GM12891 (cell line): ENCODE data around the gene SULT2A1.
"Not testable (repeated sequence)": the region's sequence is repeated elsewhere in the genome, so short reads cannot be mapped to it uniquely, and the experiment has no call there.

Experiments
- DNase-seq: peaks from one replicate; pipeline ENCODE4 v3.0.0; 2011; ENCODE audit warnings: low spot score; ENCODE audit not compliant: insufficient read length
- FAIRE-seq: peaks from 2 replicates; lab custom pipeline; 2011; peaks lifted over from hg19 to GRCh38; lab: Jason Lieb, UNC
- PAX5 ChIP-seq: IDR thresholded peaks from 2 replicates; pipeline ENCODE4 v1.6.1; 2011; ENCODE audit warnings: low read length, moderate library complexity, mild to moderate bottlenecking; ENCODE audit not compliant: insufficient read depth, severe bottlenecking
- POLR2A ChIP-seq: IDR thresholded peaks from 2 replicates; pipeline ENCODE4 v1.6.1; 2011; ENCODE audit warnings: low read depth, low read length, control low read depth
- POLR2AphosphoS5 ChIP-seq: IDR thresholded peaks from 2 replicates; pipeline ENCODE4 v1.6.1; 2011; ENCODE audit warnings: low read depth, low read length, control low read depth
- POU2F2 ChIP-seq: IDR thresholded peaks from 2 replicates; pipeline ENCODE4 v1.6.1; 2011; ENCODE audit warnings: low read depth, mild to moderate bottlenecking, control low read depth, low read length, moderate library complexity
- SPI1 ChIP-seq: IDR thresholded peaks from 2 replicates; pipeline ENCODE4 v1.6.1; 2011; ENCODE audit warnings: low read depth, low read length, control low read depth
- TAF1 ChIP-seq: IDR thresholded peaks from 2 replicates; pipeline ENCODE4 v1.6.1; 2011; ENCODE audit warnings: low read depth, low read length, control low read depth

SULT2A1 gene

GRCh38 chr19:47861630-47862029 is 24.5 kb downstream of the SULT2A1 start:
- DNase-seq (no peak), FAIRE-seq (no peak)
- TF ChIP-seq SPI1 = no peak
- no peak for TF ChIP-seq POU2F2
- no peak for TF ChIP-seq POLR2A
- no peak for TF ChIP-seq PAX5
- no peak for TF ChIP-seq TAF1
- no peak for TF ChIP-seq POLR2AphosphoS5

GRCh38 chr19:47860602-47861297 is 25.4 kb downstream of the SULT2A1 start:
- FAIRE-seq (no peak), DNase-seq (no peak)
- no peak for TF ChIP-seq POLR2A
- no peak for TF ChIP-seq TAF1
- TF ChIP-seq POLR2AphosphoS5 = no peak
- no peak for TF ChIP-seq SPI1
- no peak for TF ChIP-seq PAX5
- TF ChIP-seq POU2F2 = no peak

- not testable (repeated sequence) for FAIRE-seq
These were observed 26.3 kb downstream of the SULT2A1 start for GRCh38 chr19:47859838-47860237.

DNA sequence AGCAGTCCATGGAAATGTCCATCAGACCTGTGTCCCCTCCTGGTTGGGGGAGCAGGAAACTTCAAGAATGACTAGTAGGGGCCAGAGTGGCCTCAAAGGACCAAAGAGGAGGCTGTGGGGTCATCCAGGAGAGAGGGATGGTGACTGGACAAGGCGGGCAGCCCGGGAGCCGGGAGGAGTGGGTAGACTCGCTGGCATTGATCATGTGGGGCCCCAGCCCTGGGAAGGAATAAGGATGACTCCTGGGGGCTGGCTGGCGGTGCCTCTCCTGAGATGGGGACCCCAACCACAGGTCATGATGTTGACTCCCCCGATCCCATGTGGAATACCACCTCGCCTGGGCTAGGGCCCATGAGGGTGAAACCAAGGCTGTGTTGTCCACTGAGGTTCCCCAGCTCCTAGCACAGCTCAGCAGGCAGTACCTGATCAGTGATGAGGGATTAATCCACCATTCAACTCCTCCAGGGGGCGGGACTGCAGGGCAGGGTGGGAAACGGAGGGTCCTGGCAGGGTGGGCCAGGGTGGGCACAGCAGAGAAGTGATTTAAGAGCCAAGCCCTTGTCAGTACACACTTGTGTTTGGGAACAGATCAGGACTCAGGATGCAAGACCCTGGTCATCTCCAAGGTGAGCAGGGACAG is 27.3 kb downstream of the SULT2A1 start, which contains the start of gene TPRX2:
Gene TPRX2, plus strand, starts transcription at position 590 of the 640 bp plus-strand sequence. Its CDS starts 12 bp downstream, at position 602.
- FAIRE-seq, DNase-seq: not testable (repeated sequence)

More at GRCh38 chr19:47859838-47860237, 26.3 kb downstream of the SULT2A1 start:
- not testable (repeated sequence) for DNase-seq

DNA sequence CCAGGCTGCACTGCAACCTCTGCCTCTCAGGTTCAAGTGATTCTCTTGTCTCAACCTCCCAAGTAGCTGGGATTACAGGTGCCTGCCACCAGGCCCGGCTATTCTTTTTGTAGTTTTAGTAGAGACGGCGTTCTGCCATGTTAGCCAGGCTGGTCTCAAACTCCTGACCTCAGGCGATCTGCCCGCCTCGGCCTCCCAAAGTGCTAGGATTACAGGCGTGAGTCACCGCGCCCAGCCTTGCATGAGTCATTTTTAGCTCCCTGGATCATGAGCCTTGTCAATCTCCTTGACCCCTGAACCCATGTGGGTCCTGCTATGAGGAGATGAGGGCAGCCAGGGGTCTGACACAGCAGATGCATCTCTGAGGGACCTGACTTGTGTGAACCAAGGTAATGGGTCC is 27.9 kb downstream of the SULT2A1 start:
- DNase-seq = not testable (repeated sequence)

DNA sequence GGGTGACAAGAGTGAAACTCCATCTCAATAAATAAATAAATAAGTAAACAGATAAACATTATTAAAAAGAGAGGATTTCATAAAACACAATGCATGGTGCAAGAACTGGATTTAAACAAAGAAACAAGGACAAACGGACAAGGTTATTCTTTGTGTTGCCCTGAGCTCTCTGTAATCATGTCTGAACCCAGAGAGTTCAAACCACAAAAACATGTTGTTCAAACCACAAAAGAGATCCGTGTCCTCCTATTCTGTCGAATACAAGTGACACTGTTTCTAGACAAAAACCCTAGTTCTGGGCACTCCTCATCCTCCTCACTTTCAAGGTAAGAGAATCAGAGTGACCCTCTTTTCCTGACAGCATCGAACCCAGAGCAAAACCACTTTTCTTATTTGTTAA is 31.7 kb downstream of the SULT2A1 start:
- DNase-seq = no peak
- FAIRE-seq = no peak
- no peak for TF ChIP-seq TAF1
- TF ChIP-seq POLR2A = no peak
- no peak for TF ChIP-seq SPI1
- TF ChIP-seq POLR2AphosphoS5 = no peak
- no peak for TF ChIP-seq POU2F2
- TF ChIP-seq PAX5 = no peak

More for the DNA sequence above, 27.9 kb downstream of the SULT2A1 start:
- not testable (repeated sequence) for FAIRE-seq

DNA sequence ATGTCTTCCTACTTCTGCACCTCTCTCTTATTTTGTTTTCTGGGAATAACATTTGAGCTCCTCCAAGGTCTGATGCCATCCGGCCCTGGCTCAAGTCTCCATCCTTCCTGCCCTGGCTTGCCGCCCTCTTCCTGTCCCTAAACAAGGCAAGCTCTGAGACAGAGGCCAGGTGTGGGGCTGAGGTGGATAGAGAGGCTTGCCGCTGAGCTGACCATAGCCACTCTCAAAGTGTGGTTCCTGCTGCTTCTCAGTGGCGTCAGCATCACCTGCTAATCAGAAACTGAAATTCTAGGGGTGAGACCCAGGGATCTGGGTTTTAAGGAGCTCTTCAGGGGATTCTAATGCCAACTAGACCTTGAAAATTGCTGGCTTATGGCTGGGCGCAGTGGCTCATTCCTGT is 33.1 kb downstream of the SULT2A1 start:
- DNase-seq (no peak), FAIRE-seq (no peak)
- TF ChIP-seq SPI1 = no peak
- TF ChIP-seq POLR2A = no peak
- no peak for TF ChIP-seq TAF1
- TF ChIP-seq POU2F2 = no peak
- no peak for TF ChIP-seq PAX5
- TF ChIP-seq POLR2AphosphoS5 = no peak

- TF ChIP-seq POLR2A (no peak), PAX5 (no peak), SPI1 (no peak), POLR2AphosphoS5 (no peak), TAF1 (no peak), POU2F2 (no peak)
- FAIRE-seq (no peak), DNase-seq (no peak)
These were observed 37.2 kb downstream of the SULT2A1 start for GRCh38 chr19:47848823-47849473.

DNA sequence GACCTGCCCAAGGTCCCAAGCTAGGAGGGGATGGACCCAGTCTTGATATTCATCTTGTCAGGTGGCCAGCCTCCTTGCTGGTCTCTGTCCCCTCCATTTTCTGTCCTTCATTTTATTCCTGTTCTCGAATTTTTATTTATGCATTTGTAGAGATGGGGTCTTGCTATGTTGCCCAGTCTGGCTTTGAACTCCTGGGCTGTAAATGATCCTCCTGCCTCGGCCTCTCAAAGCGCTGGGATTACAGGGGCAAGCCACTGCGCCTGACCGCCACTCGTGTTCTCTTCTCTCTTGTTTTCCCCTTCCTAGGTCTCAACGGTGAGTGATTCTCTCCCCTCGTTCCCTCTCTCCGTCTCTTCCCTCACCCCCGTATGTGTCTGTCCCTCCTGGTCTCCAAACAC is 37.7 kb downstream of the SULT2A1 start:
- DNase-seq (no peak), FAIRE-seq (no peak)
- TF ChIP-seq SPI1 (no peak), POLR2A (no peak), PAX5 (no peak), POLR2AphosphoS5 (no peak), TAF1 (no peak), POU2F2 (no peak)

- DNase-seq (no peak), FAIRE-seq (no peak)
- TF ChIP-seq PAX5 = no peak
- no peak for TF ChIP-seq TAF1
- no peak for TF ChIP-seq POLR2A
These were observed 43.2 kb downstream of the SULT2A1 start for GRCh38 chr19:47842941-47843340.

GRCh38 chr19:47839913-47840312 is 46.2 kb downstream of the SULT2A1 start:
- no peak for FAIRE-seq
- TF ChIP-seq TAF1 = no peak
- no peak for TF ChIP-seq POLR2A
- TF ChIP-seq POU2F2 = no peak
- no peak for DNase-seq

DNA sequence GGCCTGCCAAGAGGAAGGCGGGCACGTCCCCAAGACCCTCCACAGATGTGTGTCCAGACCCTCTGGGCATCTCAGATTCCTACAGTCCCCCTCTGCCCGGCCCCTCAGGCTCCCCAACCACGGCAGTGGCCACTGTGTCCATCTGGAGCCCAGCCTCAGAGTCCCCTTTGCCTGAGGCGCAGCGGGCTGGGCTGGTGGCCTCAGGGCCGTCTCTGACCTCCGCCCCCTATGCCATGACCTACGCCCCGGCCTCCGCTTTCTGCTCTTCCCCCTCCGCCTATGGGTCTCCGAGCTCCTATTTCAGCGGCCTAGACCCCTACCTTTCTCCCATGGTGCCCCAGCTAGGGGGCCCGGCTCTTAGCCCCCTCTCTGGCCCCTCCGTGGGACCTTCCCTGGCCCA is 46.7 kb downstream of the SULT2A1 start:
- no peak for FAIRE-seq

More for the DNA sequence above, 46.7 kb downstream of the SULT2A1 start:
- no peak for DNase-seq
- TF ChIP-seq SPI1 (no peak), POLR2A (no peak)
